BLaER1 treated with 17β-estradiol and CSF1 and Interleukin-3, amounts not matched to agents 10 nM and 100 nM (cell line): ENCODE data around the gene RTN3.
"Not testable (repeated sequence)": the region's sequence is repeated elsewhere in the genome, so short reads cannot be mapped to it uniquely, and the experiment has no call there.

ENCODE experiments used
- H3K27ac ChIP-seq, 11 experiments: shearing (Covaris generic); formaldehyde crosslinking; 2 replicates each; pipeline ENCODE4 v1.8.1; 2022
- H3K27me3 ChIP-seq, 11 experiments: shearing (Covaris generic); formaldehyde crosslinking; 2 replicates each; pipeline ENCODE4 v1.8.1; 2022
- H3K36me3 ChIP-seq, 11 experiments: shearing (Covaris generic); formaldehyde crosslinking; 2 replicates each; pipeline ENCODE4 v1.8.1; 2022
- H3K4me1 ChIP-seq, 10 experiments: shearing (Covaris generic); formaldehyde crosslinking; 2 replicates each; pipeline ENCODE4 v1.8.1; 2022
- H3K4me2 ChIP-seq, 11 experiments: shearing (Covaris generic); formaldehyde crosslinking; 2 replicates each; pipeline ENCODE4 v1.8.1; 2022
- H3K4me3 ChIP-seq, 10 experiments: shearing (Covaris generic); formaldehyde crosslinking; 2 replicates each; pipeline ENCODE4 v1.8.1; 2022
- H3K9ac ChIP-seq, 11 experiments: shearing (Covaris generic); formaldehyde crosslinking; 2 replicates each; pipeline ENCODE4 v1.8.1; 2022
- H3K9me3 ChIP-seq, 11 experiments: shearing (Covaris generic); formaldehyde crosslinking; replicated peaks in 1 of 11; 2 replicates each; pipeline ENCODE4 v1.8.1; 2022
- H4K20me1 ChIP-seq, 11 experiments: shearing (Covaris generic); formaldehyde crosslinking; 2 replicates each; pipeline ENCODE4 v1.8.1; 2022
- Cebpa-rat ChIP-seq, 11 experiments: shearing (Covaris generic); IDR thresholded peaks; 2 replicates each; pipeline ENCODE4 v1.8.1; 2022

Gene RTN3

DNA sequence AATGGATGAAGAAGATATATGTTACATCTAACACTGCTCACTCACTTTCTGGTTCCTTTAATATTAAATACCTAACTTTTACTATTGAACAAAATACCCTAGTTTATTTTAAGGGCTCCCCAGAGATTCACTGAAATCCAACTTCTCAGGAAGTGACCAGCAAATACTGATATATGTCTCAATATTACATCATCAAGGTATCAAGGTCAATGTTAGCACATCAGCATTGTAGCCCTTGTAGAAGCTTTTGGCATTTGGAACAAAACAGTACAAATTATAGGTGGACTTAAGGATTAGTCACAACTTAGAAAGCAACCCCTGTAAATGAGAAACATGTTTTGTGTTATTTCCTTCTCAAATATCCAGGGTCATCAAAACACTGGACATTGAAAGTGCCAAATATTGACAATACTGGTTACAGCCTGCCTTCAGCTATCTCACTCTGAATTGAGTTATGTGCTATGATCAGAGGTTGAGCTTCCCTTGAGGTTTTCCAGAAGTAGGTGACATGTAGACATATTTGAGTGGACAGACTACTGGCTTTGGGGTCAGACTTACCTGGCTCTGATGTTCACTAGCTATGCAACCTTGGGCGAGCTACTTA is 8.3 kb upstream of the RTN3 start:
- Histone ChIP-seq H3K27me3 (no peaks in the 10 kb centered on the region), H3K9ac (no peak overlapping the region), H3K4me1 (peaks cover 21 to 30% (median 27%) of the 10 kb centered on the region in 10 experiments), H3K4me2 (no peak overlapping the region), H3K9me3 (no peaks in the 10 kb centered on the region), H3K36me3 (peaks cover 0 to 15% (median 7%) of the 10 kb centered on the region in 11 experiments; a peak in 9 of 22 replicates), H3K27ac (no peak overlapping the region), H4K20me1 (peaks cover 5 to 25% (median 21%) of the 10 kb centered on the region in 11 experiments; a peak in 15 of 22 replicates), H3K4me3 (no peak overlapping the region)
- TF ChIP-seq Cebpa-rat (IDR thresholded peaks at IDR 0.05): no peak

DNA sequence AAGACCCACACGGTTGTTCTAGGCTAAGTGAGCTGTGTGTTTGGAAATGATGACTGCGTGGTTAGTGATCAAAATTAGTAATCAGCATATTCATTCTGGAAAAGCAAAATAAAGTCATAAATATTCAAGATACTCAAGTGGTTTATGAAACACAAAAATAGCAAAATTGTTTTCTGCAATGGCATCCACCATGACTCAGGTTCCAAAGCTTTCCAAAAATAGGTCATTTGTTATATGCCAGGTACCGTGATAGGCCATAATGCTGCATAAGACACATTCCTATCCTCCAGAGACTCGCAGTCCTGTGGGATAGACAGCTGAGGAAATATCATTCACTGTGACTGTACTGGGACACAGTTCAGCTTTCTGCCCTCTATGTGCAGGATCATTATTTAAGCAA is 7.7 kb upstream of the RTN3 start:
- Histone ChIP-seq H3K27ac (no peak overlapping the region), H3K27me3 (no peaks in the 10 kb centered on the region), H3K4me2 (no peak overlapping the region), H3K9me3 (no peaks in the 10 kb centered on the region), H3K36me3 (peaks cover 0 to 12% (median 7%) of the 10 kb centered on the region in 11 experiments; a peak in 8 of 22 replicates), H3K4me1 (peaks cover 19 to 26% (median 23%) of the 10 kb centered on the region in 10 experiments), H4K20me1 (peaks cover 5 to 20% (median 16%) of the 10 kb centered on the region in 11 experiments; a peak in 14 of 22 replicates), H3K9ac (no peak overlapping the region), H3K4me3 (no peak overlapping the region)
- no peak for TF ChIP-seq Cebpa-rat (IDR thresholded peaks at IDR 0.05)

DNA sequence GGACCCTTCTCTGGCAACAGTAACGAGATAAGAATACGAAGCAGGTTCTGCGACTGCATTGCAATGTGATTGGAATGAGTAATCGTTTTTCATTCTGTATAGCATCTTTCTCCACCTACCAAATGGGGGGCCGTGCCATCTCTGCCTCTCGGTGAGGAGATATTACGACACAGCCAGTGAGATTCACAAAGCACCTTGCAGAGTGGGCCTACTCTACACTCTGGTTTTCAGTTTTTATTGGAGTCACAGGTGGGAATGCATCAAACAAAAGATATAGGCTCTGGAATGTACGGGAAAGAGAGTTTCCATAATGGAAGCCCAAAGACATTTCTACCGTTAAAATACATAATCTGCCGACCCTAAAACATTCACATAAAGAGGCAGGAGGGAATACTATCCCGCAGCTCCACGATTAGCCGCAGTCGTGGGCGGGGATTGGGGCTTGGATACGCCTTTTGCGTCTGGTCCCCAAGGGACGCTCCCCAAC is 423 bp upstream of the RTN3 start:
- H3K4me1 ChIP-seq: peaks cover 33 to 45% (median 39%) of the 10 kb centered on the region in 10 experiments
- H3K4me2 ChIP-seq: peak overlapping the region; percentile 69 to 96 (median 84)
- H3K9ac ChIP-seq: peak overlapping the region in 10 of 11 experiments; percentile 84 to 93 (median 89); a peak in 17 of 22 replicates
- no peaks in the 10 kb centered on the region for H3K27me3 ChIP-seq
- TF ChIP-seq Cebpa-rat (IDR thresholded peaks at IDR 0.05): no peak
- peaks cover 0 to 13% (median 6%) of the 10 kb centered on the region in 11 experiments; a peak in 6 of 22 replicates for H3K36me3 ChIP-seq
- H3K9me3 ChIP-seq: no peaks in the 10 kb centered on the region
- H4K20me1 ChIP-seq: peaks cover 0 to 41% (median 23%) of the 10 kb centered on the region in 11 experiments; a peak in 16 of 22 replicates
- peak overlapping the region; percentile 82 to 98 (median 92) for H3K4me3 ChIP-seq
- peak overlapping the region in 8 of 11 experiments; percentile 1 to 89 (median 54); a peak in 10 of 22 replicates for H3K27ac ChIP-seq

DNA sequence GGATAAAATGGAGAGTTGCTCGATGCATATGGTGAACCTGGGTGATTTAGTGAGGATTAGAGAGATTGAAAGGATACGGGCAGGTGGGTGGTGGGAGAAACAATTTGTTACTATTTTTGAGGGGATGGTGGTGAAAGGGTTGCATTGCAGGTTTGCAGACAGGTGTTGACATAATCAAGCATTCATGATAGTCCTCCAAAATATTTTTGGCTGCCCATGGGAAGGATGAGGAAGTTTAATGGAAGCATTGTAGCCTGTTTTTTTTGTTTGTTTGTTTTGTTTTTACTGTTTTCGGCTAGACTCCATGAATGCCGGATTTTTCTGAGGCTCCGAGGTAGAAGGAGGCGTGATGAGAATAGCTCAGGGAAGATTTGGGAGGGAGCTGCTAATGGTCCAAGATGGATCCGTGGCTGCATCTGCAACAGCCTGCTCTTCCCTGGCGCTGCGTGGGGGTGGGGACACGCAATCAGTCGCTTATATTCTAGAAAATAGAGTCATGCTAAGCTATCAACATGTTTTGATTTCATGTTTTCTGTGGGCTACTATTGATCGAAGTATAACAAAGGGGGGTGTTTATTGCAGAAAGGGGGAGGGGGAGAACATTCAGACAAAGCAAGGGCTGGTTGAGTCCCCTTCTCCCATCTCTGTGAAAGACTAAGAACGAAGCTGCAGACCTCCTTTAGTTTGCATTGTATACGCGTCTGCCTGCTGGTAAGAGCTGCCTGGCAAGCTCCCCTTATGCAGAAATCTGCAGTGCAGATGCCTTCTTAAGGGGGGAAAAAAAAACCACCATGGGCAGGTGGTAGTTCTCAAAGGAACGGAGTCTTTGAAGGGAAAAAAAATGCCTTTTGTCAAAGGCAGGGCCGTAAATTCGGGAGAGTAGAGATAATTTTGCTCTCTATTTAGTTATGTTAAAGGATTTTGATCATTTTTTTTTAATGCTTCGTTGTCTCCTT is 1.0 kb downstream of the RTN3 start:
- Histone ChIP-seq H3K27ac (peak overlapping the region; percentile 29 to 89 (median 86); a peak in 21 of 22 replicates), H3K36me3 (peaks cover 0 to 15% (median 6%) of the 10 kb centered on the region in 11 experiments; a peak in 6 of 22 replicates), H3K4me1 (peaks cover 38 to 57% (median 51%) of the 10 kb centered on the region in 10 experiments), H3K4me2 (peak overlapping the region; percentile 90 to 97 (median 96)), H3K27me3 (no peaks in the 10 kb centered on the region), H3K9me3 (no peaks in the 10 kb centered on the region), H3K9ac (peak overlapping the region; percentile 84 to 93 (median 89)), H4K20me1 (peaks cover 0 to 55% (median 31%) of the 10 kb centered on the region in 11 experiments; a peak in 17 of 22 replicates), H3K4me3 (peak overlapping the region; percentile 82 to 98 (median 92))
- no peak for TF ChIP-seq Cebpa-rat (IDR thresholded peaks at IDR 0.05)

DNA sequence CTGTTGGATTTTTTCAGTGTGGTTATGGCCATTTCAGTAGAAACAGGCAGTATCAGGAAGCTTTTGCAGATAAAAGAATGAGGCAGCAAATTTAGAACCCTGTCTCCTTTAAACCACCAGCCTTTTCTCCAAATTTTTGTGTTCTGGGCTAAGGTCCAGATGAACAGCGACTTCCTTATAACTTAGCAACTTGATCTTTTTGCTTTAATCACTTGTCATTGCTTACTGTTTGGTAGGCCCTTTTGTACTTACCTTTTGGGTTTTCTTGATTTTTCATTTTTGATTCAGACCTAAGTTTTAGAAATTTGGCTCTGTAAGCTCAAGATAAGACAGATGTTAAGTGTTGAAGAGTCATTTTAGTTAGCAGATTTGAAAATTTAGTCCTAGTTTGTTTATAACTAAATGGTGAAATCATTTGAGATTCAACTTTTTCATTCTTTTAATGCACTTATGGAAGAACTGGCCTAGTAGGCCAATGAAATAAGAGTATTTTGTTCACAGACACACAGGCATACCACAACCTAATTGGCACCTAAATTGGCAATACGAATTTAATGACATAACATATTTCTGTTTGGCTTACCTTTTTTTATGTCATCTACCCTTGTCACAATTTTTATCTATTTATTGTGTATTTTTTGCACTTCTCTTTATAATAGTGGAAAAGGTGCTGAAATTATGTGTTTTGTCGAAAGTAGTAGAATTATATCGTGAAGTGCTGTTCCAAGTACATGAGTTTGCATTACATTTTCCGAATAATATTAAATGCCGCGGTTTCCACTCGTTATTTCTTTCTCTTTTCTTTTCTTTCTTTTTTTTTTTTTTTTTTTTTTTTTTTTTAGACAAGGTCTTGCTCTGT is 2.1 kb downstream of the RTN3 start:
- H3K4me1 ChIP-seq: peaks cover 48 to 67% (median 62%) of the 10 kb centered on the region in 10 experiments
- H3K27me3 ChIP-seq: no peaks in the 10 kb centered on the region
- no peaks in the 10 kb centered on the region for H3K9me3 ChIP-seq
- H3K27ac ChIP-seq: peak overlapping the region; percentile 8 to 89 (median 86); a peak in 19 of 22 replicates
- H3K36me3 ChIP-seq: peaks cover 0 to 15% (median 6%) of the 10 kb centered on the region in 11 experiments; a peak in 6 of 22 replicates
- H3K4me2 ChIP-seq: peak overlapping the region; percentile 90 to 97 (median 96)
- H3K9ac ChIP-seq: peak overlapping the region; percentile 84 to 93 (median 89)
- peak overlapping the region; percentile 82 to 98 (median 92) for H3K4me3 ChIP-seq
- no peak for TF ChIP-seq Cebpa-rat (IDR thresholded peaks at IDR 0.05)
- peaks cover 0 to 65% (median 38%) of the 10 kb centered on the region in 11 experiments; a peak in 17 of 22 replicates for H4K20me1 ChIP-seq

DNA sequence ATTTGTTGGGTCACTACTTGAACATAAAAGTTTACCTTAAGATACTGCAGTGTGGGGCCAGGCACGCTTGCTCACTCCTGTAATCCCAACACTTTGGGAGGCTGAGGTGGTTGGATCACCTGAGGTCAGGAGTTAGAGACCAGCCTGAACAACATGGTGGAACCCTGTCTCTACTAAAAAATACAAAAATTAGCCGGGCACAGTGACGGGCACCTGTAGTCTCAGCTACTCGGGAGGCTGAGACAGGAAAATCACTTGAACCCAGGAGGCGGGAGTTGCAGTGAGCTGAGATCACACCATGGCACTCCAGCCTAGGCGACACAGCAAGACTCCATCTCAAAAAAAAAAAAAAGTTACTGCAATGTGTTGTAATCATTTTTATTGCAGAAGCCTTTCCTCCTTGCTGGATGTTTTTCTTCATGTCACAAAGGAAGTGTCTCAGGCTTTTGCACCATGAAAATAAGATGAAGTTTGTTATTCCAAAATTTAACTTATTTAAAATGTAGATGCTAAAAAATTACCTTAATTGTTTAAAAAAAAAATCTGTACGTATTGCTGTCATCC is 3.9 kb downstream of the RTN3 start:
- H3K4me3 ChIP-seq, H3K27me3 ChIP-seq, H3K9ac ChIP-seq, H3K9me3 ChIP-seq: not testable (repeated sequence)
- Histone ChIP-seq H3K27ac (peak overlapping the region in 2 of 11 experiments; percentile 2 to 26; a peak in 1 of 22 replicates), H3K36me3 (peaks cover 0 to 19% (median 6%) of the 10 kb centered on the region in 11 experiments; a peak in 6 of 22 replicates), H4K20me1 (peaks cover 7 to 83% (median 48%) of the 10 kb centered on the region in 11 experiments; a peak in 18 of 22 replicates), H3K4me2 (peak overlapping the region in 10 of 11 experiments; percentile 20 to 97 (median 95); a peak in 15 of 22 replicates), H3K4me1 (peaks cover 50 to 83% (median 76%) of the 10 kb centered on the region in 10 experiments)
- TF ChIP-seq Cebpa-rat (IDR thresholded peaks at IDR 0.05): 0 out of 22 replicates have a peak, but pooled peaks of 1 of the 11 experiments have one; percentile 14

DNA sequence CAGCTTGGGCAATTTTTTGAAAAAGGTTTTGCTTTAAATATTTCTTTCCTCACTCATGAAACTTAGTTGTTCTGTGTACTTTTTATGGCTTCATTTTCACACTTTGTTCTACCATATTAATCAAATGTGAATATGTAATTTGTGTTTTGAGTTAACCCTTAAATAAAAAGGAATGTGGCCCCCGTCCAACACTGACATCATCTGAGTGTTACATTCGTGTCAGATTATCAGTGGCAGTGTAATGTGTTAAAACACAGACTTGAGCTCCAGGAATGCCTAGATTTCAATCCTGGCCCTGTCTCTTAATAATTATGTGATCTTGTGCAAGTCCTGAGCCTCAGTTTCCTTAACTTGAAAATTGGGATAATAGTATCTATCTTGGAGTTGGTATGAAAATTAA is 5.6 kb downstream of the RTN3 start:
- H3K27me3 ChIP-seq: no peaks in the 10 kb centered on the region
- no peaks in the 10 kb centered on the region for H3K9me3 ChIP-seq
- peak overlapping the region in 10 of 11 experiments; percentile 9 to 56 (median 38); a peak in 12 of 22 replicates for H3K4me2 ChIP-seq
- TF ChIP-seq Cebpa-rat (IDR thresholded peaks at IDR 0.05): no peak
- no peak overlapping the region for H3K4me3 ChIP-seq
- peaks cover 4 to 30% (median 11%) of the 10 kb centered on the region in 11 experiments; a peak in 15 of 22 replicates for H3K36me3 ChIP-seq
- H4K20me1 ChIP-seq: peaks cover 15 to 98% (median 57%) of the 10 kb centered on the region in 11 experiments; a peak in 18 of 22 replicates
- H3K4me1 ChIP-seq: peaks cover 42 to 78% (median 69%) of the 10 kb centered on the region in 10 experiments
- no peak overlapping the region for H3K9ac ChIP-seq
- H3K27ac ChIP-seq: no peak overlapping the region
